Neuron (in vitro differentiated cells): Measurements from ENCODE around the gene DOCK2.
"Not testable (repeated sequence)": the region's sequence is repeated elsewhere in the genome, so short reads cannot be mapped to it uniquely, and the experiment has no call there.

Experiments used
- H2AFZ ChIP-seq: one replicate; pipeline ENCODE4 v1.6.1; 2013; ENCODE audit warnings: low read depth, mild to moderate bottlenecking, inconsistent platforms, low read length, moderate library complexity
- H3K27me3 ChIP-seq: one replicate; pipeline ENCODE4 v1.6.1; 2013; ENCODE audit warnings: low read length; ENCODE audit not compliant: insufficient read depth
- H3K36me3 ChIP-seq: one replicate; pipeline ENCODE4 v1.6.1; 2013; ENCODE audit warnings: low read length; ENCODE audit not compliant: insufficient read depth
- H3K4me1 ChIP-seq: one replicate; pipeline ENCODE4 v1.6.1; 2013; ENCODE audit warnings: low read length; ENCODE audit not compliant: insufficient read depth
- H3K4me3 ChIP-seq: 2 replicates; pipeline ENCODE4 v1.5.1; 2013; ENCODE audit warnings: mild to moderate bottlenecking, low read length, moderate library complexity
- H3K9me3 ChIP-seq: one replicate; pipeline ENCODE4 v1.6.1; 2013; ENCODE audit warnings: low read length

DOCK2 gene

GRCh38 chr5:169763376-169764017, 126.4 kb downstream of the DOCK2 start:
- Histone ChIP-seq H3K4me3 (no peak overlapping the region), H2AFZ (no peak overlapping the region), H3K4me1 (peaks cover 17% of the 10 kb centered on the region), H3K27me3 (no peaks in the 10 kb centered on the region), H3K36me3 (no peaks in the 10 kb centered on the region), H3K9me3 (no peaks in the 10 kb centered on the region)

GRCh38 chr5:169764018-169764378, 126.9 kb downstream of the DOCK2 start:
- no peaks in the 10 kb centered on the region for H3K9me3 ChIP-seq
- no peaks in the 10 kb centered on the region for H3K27me3 ChIP-seq
- peaks cover 17% of the 10 kb centered on the region for H3K4me1 ChIP-seq
- H2AFZ ChIP-seq, result no peak overlapping the region
- no peaks in the 10 kb centered on the region for H3K36me3 ChIP-seq
- H3K4me3 ChIP-seq, result no peak overlapping the region

GRCh38 chr5:169765176-169765996, 128.3 kb downstream of the DOCK2 start:
- Histone ChIP-seq H3K9me3 (no peaks in the 10 kb centered on the region), H3K4me3 (no peak overlapping the region), H3K4me1 (peaks cover 17% of the 10 kb centered on the region), H3K36me3 (no peaks in the 10 kb centered on the region), H3K27me3 (no peaks in the 10 kb centered on the region), H2AFZ (no peak overlapping the region)

- not testable (repeated sequence) for H2AFZ ChIP-seq, H3K27me3 ChIP-seq, H3K9me3 ChIP-seq, H3K4me3 ChIP-seq, H3K36me3 ChIP-seq
- peaks cover 17% of the 10 kb centered on the region for H3K4me1 ChIP-seq
These were observed 129.9 kb downstream of the DOCK2 start for GRCh38 chr5:169766943-169767342.

- Histone ChIP-seq H3K4me3 (no peak overlapping the region), H3K4me1 (peaks cover 8% of the 10 kb centered on the region), H3K36me3 (no peaks in the 10 kb centered on the region), H3K9me3 (no peaks in the 10 kb centered on the region), H3K27me3 (no peaks in the 10 kb centered on the region), H2AFZ (no peak overlapping the region)
These were observed 130.9 kb downstream of the DOCK2 start for GRCh38 chr5:169767938-169768337.

- H3K4me1 ChIP-seq, result peaks cover 3% of the 10 kb centered on the region
- no peak overlapping the region for H3K4me3 ChIP-seq
- H3K36me3 ChIP-seq, result no peaks in the 10 kb centered on the region
- no peak overlapping the region for H2AFZ ChIP-seq
- H3K27me3 ChIP-seq, result no peaks in the 10 kb centered on the region
- H3K9me3 ChIP-seq, result no peaks in the 10 kb centered on the region
These were observed 131.3 kb downstream of the DOCK2 start for GRCh38 chr5:169768416-169768815.

GRCh38 chr5:169770109-169770508, 133.0 kb downstream of the DOCK2 start:
- Histone ChIP-seq H2AFZ (no peak overlapping the region), H3K27me3 (no peaks in the 10 kb centered on the region), H3K9me3 (no peaks in the 10 kb centered on the region), H3K4me1 (no peaks in the 10 kb centered on the region), H3K4me3 (no peak overlapping the region), H3K36me3 (no peaks in the 10 kb centered on the region)

GRCh38 chr5:169772256-169772655, 135.2 kb downstream of the DOCK2 start:
- Histone ChIP-seq H3K27me3 (no peaks in the 10 kb centered on the region), H3K4me1 (no peaks in the 10 kb centered on the region), H3K4me3 (no peak overlapping the region), H2AFZ (no peak overlapping the region), H3K9me3 (no peaks in the 10 kb centered on the region), H3K36me3 (no peaks in the 10 kb centered on the region)

GRCh38 chr5:169772688-169773087, 135.6 kb downstream of the DOCK2 start:
- Histone ChIP-seq H3K9me3 (no peaks in the 10 kb centered on the region), H3K4me1 (no peaks in the 10 kb centered on the region), H3K36me3 (no peaks in the 10 kb centered on the region), H3K27me3 (no peaks in the 10 kb centered on the region), H3K4me3 (no peak overlapping the region), H2AFZ (no peak overlapping the region)

GRCh38 chr5:169777159-169777558, 140.1 kb downstream of the DOCK2 start:
- H3K4me3 ChIP-seq, result no peak overlapping the region
- no peak overlapping the region for H2AFZ ChIP-seq
- peaks cover 6% of the 10 kb centered on the region for H3K4me1 ChIP-seq
- H3K9me3 ChIP-seq, result no peaks in the 10 kb centered on the region
- no peaks in the 10 kb centered on the region for H3K36me3 ChIP-seq
- no peaks in the 10 kb centered on the region for H3K27me3 ChIP-seq

- Histone ChIP-seq H3K27me3 (no peaks in the 10 kb centered on the region), H2AFZ (no peak overlapping the region), H3K36me3 (no peaks in the 10 kb centered on the region), H3K9me3 (no peaks in the 10 kb centered on the region), H3K4me3 (no peak overlapping the region), H3K4me1 (peaks cover 6% of the 10 kb centered on the region)
These were observed 141.8 kb downstream of the DOCK2 start for GRCh38 chr5:169778622-169779596.

GRCh38 chr5:169781420-169782345, 144.6 kb downstream of the DOCK2 start:
- Histone ChIP-seq H3K36me3 (no peaks in the 10 kb centered on the region), H3K4me1 (peaks cover 6% of the 10 kb centered on the region), H3K9me3 (no peaks in the 10 kb centered on the region), H3K4me3 (no peak overlapping the region), H3K27me3 (no peaks in the 10 kb centered on the region), H2AFZ (no peak overlapping the region)
